Measurements from ENCODE around the gene FHOD3.

DNA sequence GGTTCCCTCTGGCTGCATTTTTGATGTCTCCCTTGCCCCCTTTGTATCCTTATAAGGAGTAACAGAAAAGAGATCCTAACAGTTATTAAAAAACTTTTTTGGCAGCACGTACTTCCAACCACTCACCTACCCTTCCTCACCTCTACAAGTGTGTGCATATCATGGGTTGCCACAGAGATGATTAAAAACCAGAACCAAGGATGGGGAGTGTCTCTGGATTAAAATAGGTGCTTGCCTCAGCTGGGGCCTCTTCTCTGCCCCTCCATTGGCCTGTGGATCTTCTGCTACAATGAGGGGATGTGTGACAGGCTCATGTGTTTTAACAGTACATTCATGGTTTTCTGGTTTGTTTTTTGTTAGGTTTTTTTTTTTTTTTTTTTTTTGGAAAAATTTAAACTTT, 160.8 kb downstream of the FHOD3 start:
- TF ChIP-seq HNRNPUL1 (IDR thresholded peaks at IDR 0.05; ENCODE audit: low read depth, low read length) (no peak), EZH2 (conservative IDR thresholded peaks at IDR 0.05; ENCODE audit: low read depth, low read length) (no peak), SPEN (CRISPR knock-in tag; IDR thresholded peaks at IDR 0.05; ENCODE audit: low read depth) (no peak), SP140L (CRISPR knock-in tag; IDR thresholded peaks at IDR 0.05; ENCODE audit: borderline replicate concordance) (no peak), HOXA9 (CRISPR knock-in tag; IDR thresholded peaks at IDR 0.05; ENCODE audit: borderline replicate concordance) (no peak)
- TF ChIP-seq, protein P1, sequence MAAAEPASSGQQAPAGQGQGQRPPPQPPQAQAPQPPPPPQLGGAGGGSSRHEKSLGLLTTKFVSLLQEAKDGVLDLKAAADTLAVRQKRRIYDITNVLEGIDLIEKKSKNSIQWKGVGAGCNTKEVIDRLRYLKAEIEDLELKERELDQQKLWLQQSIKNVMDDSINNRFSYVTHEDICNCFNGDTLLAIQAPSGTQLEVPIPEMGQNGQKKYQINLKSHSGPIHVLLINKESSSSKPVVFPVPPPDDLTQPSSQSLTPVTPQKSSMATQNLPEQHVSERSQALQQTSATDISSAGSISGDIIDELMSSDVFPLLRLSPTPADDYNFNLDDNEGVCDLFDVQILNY (CRISPR knock-in tag; conservative IDR thresholded peaks at IDR 0.05), result no peak

Measured in HepG2 (cell line).